Esophagus (tissue), 2 donors: ENCODE data around the gene TCP10L. TPM values are rescaled to one million over a fixed set of nuclear protein-coding genes. Genes with fewer than 3 reads are reported as not detected.
A peak's percentile ranks its signal among the peaks of the same experiment; 100 is the strongest.

ENCODE experiments used
- H3K27ac ChIP-seq, 2 donors: one replicate each; pipeline ENCODE4 v1.5.1; 2013; ENCODE audit warnings: low read depth in 2 of 2, mild to moderate bottlenecking in 2 of 2, inconsistent platforms in 1 of 2, low read length in 1 of 2, moderate library complexity in 1 of 2
- H3K27me3 ChIP-seq, 2 donors: one replicate each; pipeline ENCODE4 v1.6.1; 2013; ENCODE audit warnings: low read length in 2 of 2, control low read depth in 1 of 2, mild to moderate bottlenecking in 1 of 2; ENCODE audit not compliant: insufficient read depth in 2 of 2, control insufficient read depth in 1 of 2
- H3K36me3 ChIP-seq, 2 donors: one replicate each; pipeline ENCODE4 v1.6.1; 2013; ENCODE audit warnings: low read length in 1 of 2; ENCODE audit not compliant: control insufficient read depth in 2 of 2, insufficient read depth in 2 of 2
- H3K4me1 ChIP-seq, 2 donors: one replicate each; pipeline ENCODE4 v1.6.1; 2013; ENCODE audit warnings: low read length in 1 of 2; ENCODE audit not compliant: control insufficient read depth in 2 of 2, insufficient read depth in 2 of 2
- H3K4me3 ChIP-seq, 2 donors: one replicate each; pipeline ENCODE4 v1.5.1; 2013; ENCODE audit warnings: low read length in 2 of 2, mild to moderate bottlenecking in 2 of 2, low read depth in 1 of 2, moderate library complexity in 1 of 2
- H3K9me3 ChIP-seq, 2 donors: one replicate each; pipeline ENCODE4 v1.6.1; 2013; ENCODE audit warnings: mild to moderate bottlenecking in 2 of 2, low read depth in 1 of 2, low read length in 1 of 2, moderate library complexity in 1 of 2; ENCODE audit not compliant: control insufficient read depth in 2 of 2, insufficient read depth in 1 of 2
- WGBS, 2 donors: extraction: QIAGEN DNeasy Blood & Tissue Kit; methylation state at CpG; one replicate each; pipeline ENCODE4 v1.1.7; 2013; 5-methylcytosine and 5-hydroxymethylcytosine counted together
- polyA plus RNA-seq, 2 donors: library from polyadenylated mRNA; stranded (reverse); fragments of 200-250 nt; gene quantifications; one replicate each; pipeline ENCODE4 v1.2.3, GENCODE V29; 2013
- donor health status: healthy with polysubstance abuse.
- donor health status: Bipolar disorder and iron deficiency.

The TCP10L gene
- polyA plus RNA-seq, 2 donors: 0.15 to 0.67 TPM

- WGBS, 2 donors: 87 to 88% methylated on average over 5 of the region's 5 CpGs
- Histone ChIP-seq H3K27ac (no peak overlapping the region), H3K36me3 (peaks cover 10 to 24% of the 10 kb centered on the region in 2 donors), H3K4me1 (peaks cover 0 to 2% of the 10 kb centered on the region in 2 donors), H3K9me3 (no peaks in the 10 kb centered on the region), H3K4me3 (no peak overlapping the region), H3K27me3 (no peaks in the 10 kb centered on the region)
Measured at GRCh38 chr21:32608851-32609250, 23.5 kb upstream of the TCP10L start.

GRCh38 chr21:32605469-32605868 is 20.1 kb upstream of the TCP10L start:
- H3K36me3 ChIP-seq: peaks cover 25 to 42% of the 10 kb centered on the region in 2 donors
- 86 to 88% methylated on average over 8 of the region's 8 CpGs for WGBS, 2 donors

GRCh38 chr21:32604464-32604863 is 19.1 kb upstream of the TCP10L start:
- Histone ChIP-seq H3K27me3 (no peaks in the 10 kb centered on the region), H3K27ac (no peak overlapping the region), H3K4me3 (no peak overlapping the region), H3K9me3 (no peaks in the 10 kb centered on the region), H3K4me1 (no peaks in the 10 kb centered on the region), H3K36me3 (peaks cover 25 to 49% of the 10 kb centered on the region in 2 donors)
- 83 to 87% methylated on average over 8 of the region's 8 CpGs for WGBS, 2 donors

More at GRCh38 chr21:32605469-32605868, 20.1 kb upstream of the TCP10L start:
- no peaks in the 10 kb centered on the region for H3K4me1 ChIP-seq
- H3K9me3 ChIP-seq: no peaks in the 10 kb centered on the region
- H3K4me3 ChIP-seq: no peak overlapping the region
- no peak overlapping the region for H3K27ac ChIP-seq
- H3K27me3 ChIP-seq: no peaks in the 10 kb centered on the region

- H3K9me3 ChIP-seq: no peaks in the 10 kb centered on the region
- WGBS, 2 donors: 70 to 79% methylated on average over 8 of the region's 8 CpGs
- H3K36me3 ChIP-seq: peaks cover 25 to 47% of the 10 kb centered on the region in 2 donors
Measured at GRCh38 chr21:32603131-32603530, 17.8 kb upstream of the TCP10L start.

GRCh38 chr21:32602099-32602498 is 16.8 kb upstream of the TCP10L start:
- Histone ChIP-seq H3K27me3 (no peaks in the 10 kb centered on the region), H3K27ac (no peak overlapping the region), H3K36me3 (peaks cover 22 to 43% of the 10 kb centered on the region in 2 donors), H3K9me3 (no peaks in the 10 kb centered on the region), H3K4me1 (no peaks in the 10 kb centered on the region), H3K4me3 (no peak overlapping the region)
- WGBS, 2 donors: 93% methylated on average over 6 of the region's 6 CpGs

More at GRCh38 chr21:32603131-32603530, 17.8 kb upstream of the TCP10L start:
- H3K4me3 ChIP-seq: no peak overlapping the region
- H3K27ac ChIP-seq: no peak overlapping the region
- no peaks in the 10 kb centered on the region for H3K27me3 ChIP-seq
- no peaks in the 10 kb centered on the region for H3K4me1 ChIP-seq

- Histone ChIP-seq H3K27ac (no peak overlapping the region), H3K4me1 (no peaks in the 10 kb centered on the region), H3K27me3 (no peaks in the 10 kb centered on the region), H3K4me3 (no peak overlapping the region), H3K9me3 (no peaks in the 10 kb centered on the region), H3K36me3 (peaks cover 18 to 31% of the 10 kb centered on the region in 2 donors)
- 82 to 85% methylated on average over 8 of the region's 8 CpGs for WGBS, 2 donors
Measured at GRCh38 chr21:32599526-32599925, 14.2 kb upstream of the TCP10L start.

GRCh38 chr21:32599091-32599490 is 13.8 kb upstream of the TCP10L start:
- no peak overlapping the region for H3K4me3 ChIP-seq
- 83 to 86% methylated on average over 5 of the region's 5 CpGs for WGBS, 2 donors
- H3K27me3 ChIP-seq: no peaks in the 10 kb centered on the region
- no peak overlapping the region for H3K27ac ChIP-seq
- no peaks in the 10 kb centered on the region for H3K4me1 ChIP-seq
- H3K36me3 ChIP-seq: peaks cover 17 to 27% of the 10 kb centered on the region in 2 donors
- no peaks in the 10 kb centered on the region for H3K9me3 ChIP-seq

- no peak overlapping the region for H3K4me3 ChIP-seq
- 35 to 48% methylated on average over 6 of the region's 6 CpGs for WGBS, 2 donors
- peak overlapping the region in 1 of 2 donors; percentile 58 for H3K27ac ChIP-seq
- H3K27me3 ChIP-seq: no peaks in the 10 kb centered on the region
- H3K4me1 ChIP-seq: no peaks in the 10 kb centered on the region
- no peaks in the 10 kb centered on the region for H3K9me3 ChIP-seq
- peaks cover 4 to 13% of the 10 kb centered on the region in 2 donors for H3K36me3 ChIP-seq
Measured at GRCh38 chr21:32597205-32597604, 11.9 kb upstream of the TCP10L start.

GRCh38 chr21:32595431-32595830 is 10.1 kb upstream of the TCP10L start:
- 85 to 90% methylated on average over 11 of the region's 11 CpGs for WGBS, 2 donors
- no peak overlapping the region for H3K27ac ChIP-seq
- H3K27me3 ChIP-seq: no peaks in the 10 kb centered on the region
- H3K4me1 ChIP-seq: no peaks in the 10 kb centered on the region
- no peaks in the 10 kb centered on the region for H3K9me3 ChIP-seq
- peaks cover 0 to 7% of the 10 kb centered on the region in 2 donors for H3K36me3 ChIP-seq
- H3K4me3 ChIP-seq: no peak overlapping the region

GRCh38 chr21:32593690-32594089 is 8.4 kb upstream of the TCP10L start:
- H3K4me3 ChIP-seq: no peak overlapping the region
- no peaks in the 10 kb centered on the region for H3K27me3 ChIP-seq
- no peaks in the 10 kb centered on the region for H3K4me1 ChIP-seq
- H3K36me3 ChIP-seq: no peaks in the 10 kb centered on the region
- H3K27ac ChIP-seq: no peak overlapping the region
- no peaks in the 10 kb centered on the region for H3K9me3 ChIP-seq
- 67 to 69% methylated on average over 8 of the region's 8 CpGs for WGBS, 2 donors
